ENCODE results near the gene ZNF536.
"Not testable (repeated sequence)": the region's sequence is repeated elsewhere in the genome, so short reads cannot be mapped to it uniquely, and the experiment has no call there.

Gene ZNF536

GRCh38 chr19:30420881-30421280, 48.7 kb downstream of the ZNF536 start:
- no peak for DNase-seq

DNA sequence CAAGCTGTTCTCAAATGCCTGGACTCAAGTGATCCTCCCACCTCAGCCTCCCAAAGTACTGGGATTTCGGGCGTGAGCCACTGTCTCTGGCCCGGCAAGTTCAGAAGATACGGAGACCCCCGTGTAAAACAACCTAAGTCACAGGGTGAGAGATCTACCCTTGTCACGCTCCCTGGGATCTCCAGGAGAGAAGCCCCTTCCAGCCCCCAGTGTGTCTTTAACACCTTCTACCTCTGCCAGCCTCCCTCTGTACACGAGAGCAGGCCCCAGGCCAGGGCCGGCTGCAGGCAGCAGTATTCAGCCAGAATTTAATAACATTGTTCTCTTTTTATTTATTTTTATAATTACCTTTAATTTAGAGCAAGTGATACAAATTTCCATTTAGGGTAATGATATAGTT, 49.4 kb downstream of the ZNF536 start:
- no peak for DNase-seq

- DNase-seq, result no peak
These were observed 51.3 kb downstream of the ZNF536 start for GRCh38 chr19:30423481-30423880.

- no peak for DNase-seq
These were observed 54.0 kb downstream of the ZNF536 start for GRCh38 chr19:30425885-30426838.

- DNase-seq, result no peak
These were observed 54.7 kb downstream of the ZNF536 start for GRCh38 chr19:30426864-30427263.

- no peak for DNase-seq
These were observed 56.0 kb downstream of the ZNF536 start for GRCh38 chr19:30428092-30428680.

- no peak for DNase-seq
These were observed 56.7 kb downstream of the ZNF536 start for GRCh38 chr19:30428844-30429243.

DNA sequence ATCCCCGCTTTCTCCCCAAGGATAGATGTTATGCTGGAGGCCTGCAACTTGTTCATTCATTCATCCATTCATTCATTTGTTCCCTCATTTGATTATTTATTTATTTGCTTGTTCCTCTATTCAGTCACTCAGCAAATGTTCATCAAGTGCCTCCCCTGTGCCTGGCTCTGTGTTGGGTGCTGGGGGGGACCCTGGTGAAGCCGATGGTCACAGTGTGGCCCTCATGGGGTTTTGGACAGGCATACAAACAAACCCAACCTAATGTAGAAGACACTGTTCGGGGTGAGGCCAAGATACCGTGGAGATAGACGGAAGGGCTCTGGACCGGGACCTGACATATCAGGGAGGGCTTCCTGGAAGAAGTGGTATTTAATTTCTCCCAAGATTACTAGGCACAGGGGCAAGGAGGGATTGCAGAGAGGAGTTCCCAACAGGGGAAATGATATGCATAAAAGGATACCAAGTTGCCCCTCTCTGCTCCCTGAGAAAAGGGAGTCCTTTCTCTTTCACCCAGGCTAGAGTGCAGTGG, 58.1 kb downstream of the ZNF536 start:
- no peak for DNase-seq

DNA sequence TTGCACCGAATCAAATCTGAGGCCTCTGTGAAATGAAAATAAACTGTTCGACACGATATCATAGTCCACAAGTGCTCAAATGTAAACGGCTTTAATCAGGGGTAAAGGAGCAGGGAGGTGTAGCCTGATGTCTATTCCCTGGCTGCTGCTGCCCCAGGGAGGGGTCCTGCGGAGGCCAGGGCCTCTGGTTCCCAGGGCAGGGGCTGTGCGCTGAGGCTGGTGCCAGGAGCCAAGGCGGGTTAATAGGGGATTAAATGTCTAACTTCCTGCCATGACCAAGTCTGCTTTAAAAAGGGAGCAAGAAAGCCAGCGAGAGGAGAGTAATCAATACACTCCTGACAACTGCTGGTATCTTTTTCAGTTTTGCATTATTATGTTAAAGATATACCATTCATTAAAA, 59.4 kb downstream of the ZNF536 start:
- DNase-seq, result no peak

GRCh38 chr19:30434797-30435594, 62.8 kb downstream of the ZNF536 start:
- DNase-seq, result no peak

DNA sequence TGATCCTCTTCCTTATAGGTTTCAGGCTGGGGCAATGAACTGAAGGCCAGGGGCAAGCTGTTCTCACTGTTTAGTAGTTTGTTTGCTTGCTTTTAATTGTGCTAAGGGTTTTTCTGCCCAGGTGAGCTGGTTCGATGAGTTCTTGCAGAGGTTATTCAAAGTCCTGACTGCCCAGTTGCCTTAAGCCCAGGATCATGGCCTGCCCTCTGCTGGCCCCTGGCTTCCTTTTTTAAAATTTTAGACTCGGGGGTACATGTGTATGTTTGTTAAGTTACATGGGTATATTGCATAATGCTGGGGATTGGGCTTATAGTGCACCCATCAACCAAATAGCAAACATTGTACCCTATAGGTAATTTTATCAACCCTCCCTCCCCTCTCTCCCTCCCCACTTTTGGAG, 65.7 kb downstream of the ZNF536 start:
- DNase-seq, result no peak

- no peak for DNase-seq
These were observed 67.1 kb downstream of the ZNF536 start for GRCh38 chr19:30439310-30439709.

GRCh38 chr19:30441011-30441410, 68.8 kb downstream of the ZNF536 start:
- no peak for DNase-seq

DNA sequence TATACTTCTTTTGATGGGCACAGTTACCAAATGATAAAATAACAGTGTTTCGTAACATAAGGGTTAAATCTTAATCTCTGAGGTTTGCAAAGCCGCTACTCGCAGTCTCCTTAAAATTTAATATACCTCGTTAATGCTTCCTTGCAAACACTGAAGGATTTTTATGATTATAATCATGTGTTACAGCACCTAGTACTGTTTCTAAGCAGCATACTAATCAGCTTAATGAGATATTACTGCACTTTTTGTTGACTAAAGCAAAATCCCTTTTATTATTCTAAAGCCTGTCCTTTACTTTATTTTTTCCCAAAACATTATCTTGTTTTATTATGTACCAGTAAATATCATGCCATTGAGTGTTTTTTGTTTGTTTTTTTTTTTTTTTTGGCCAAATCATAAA, 70.5 kb downstream of the ZNF536 start:
- DNase-seq, result no peak

- DNase-seq, result no peak
These were observed 71.5 kb downstream of the ZNF536 start for GRCh38 chr19:30443531-30444252.

GRCh38 chr19:30444253-30444671, 72.1 kb downstream of the ZNF536 start:
- no peak for DNase-seq

- no peak for DNase-seq
These were observed 72.6 kb downstream of the ZNF536 start for GRCh38 chr19:30444686-30445232.

- no peak for DNase-seq
These were observed 73.2 kb downstream of the ZNF536 start for GRCh38 chr19:30445385-30445784.

GRCh38 chr19:30446120-30446519, 73.9 kb downstream of the ZNF536 start:
- not testable (repeated sequence) for DNase-seq

DNA sequence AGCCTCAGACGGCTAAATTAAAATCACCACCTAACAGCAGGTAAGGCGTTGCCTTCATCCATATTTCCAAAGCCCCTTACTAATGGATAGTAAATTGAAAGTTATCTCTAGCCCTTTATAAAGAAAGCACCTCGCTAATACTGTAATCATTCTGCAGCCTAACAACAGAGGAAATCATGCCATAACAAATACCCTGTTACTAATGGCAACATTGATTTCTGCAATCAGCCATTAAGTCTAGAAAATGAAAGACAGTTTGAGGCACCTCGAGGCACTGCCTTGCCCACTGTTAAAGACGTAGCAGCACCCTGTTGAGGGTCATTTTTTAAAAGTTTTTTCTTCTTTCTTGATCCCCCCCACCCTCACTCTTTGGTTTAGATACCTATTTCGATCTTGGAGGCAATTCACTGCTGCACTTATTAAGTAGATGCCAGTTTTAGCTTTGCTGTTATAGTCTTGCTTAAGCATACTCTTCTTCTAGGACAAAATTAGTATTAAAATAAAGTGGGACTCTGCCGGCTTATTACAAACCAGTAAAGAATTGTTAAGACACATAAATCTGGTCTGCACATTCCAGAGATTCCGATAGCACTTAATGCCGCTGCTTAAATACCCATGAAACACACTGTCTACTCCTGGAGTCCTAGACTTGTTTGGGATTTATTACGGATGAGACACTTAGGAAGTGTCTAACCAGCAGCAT, 74.8 kb downstream of the ZNF536 start:
- DNase-seq, result no peak

DNA sequence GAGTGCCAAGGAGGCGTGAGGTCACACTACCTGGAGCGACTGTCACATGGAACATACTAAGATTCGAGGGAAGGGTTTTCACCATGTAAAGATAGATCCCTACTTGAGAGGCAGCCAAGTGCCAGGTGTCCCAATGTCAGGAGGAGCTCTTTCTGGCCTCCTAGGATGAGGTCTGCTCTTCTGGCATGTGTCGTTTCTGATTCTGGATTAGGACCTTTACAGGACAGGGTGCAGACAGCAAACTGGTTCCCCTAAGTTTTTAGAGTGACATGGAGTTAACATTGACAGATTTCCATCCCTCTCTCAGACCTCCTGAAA, 75.3 kb downstream of the ZNF536 start:
- DNase-seq, result no peak

All from SHP77 (cell line).